Ecto neural progenitor cell (in vitro differentiated cells): Measurements from ENCODE around the gene KAT5.
"Not testable (repeated sequence)": the region's sequence is repeated elsewhere in the genome, so short reads cannot be mapped to it uniquely, and the experiment has no call there.

Source experiments
- DNase-seq: peaks from one replicate; pipeline ENCODE4 v3.0.0-alpha.2; 2018; ENCODE audit warnings: low spot score

Gene KAT5

GRCh38 chr11:65709661-65710060 is 2.4 kb upstream of the KAT5 start:
- no peak for DNase-seq

- DNase-seq = no peak
Measured at GRCh38 chr11:65710421-65710820, 1.6 kb upstream of the KAT5 start.

GRCh38 chr11:65712633-65713076 is 603 bp downstream of the KAT5 start:
- no peak for DNase-seq

- no peak for DNase-seq
Measured at GRCh38 chr11:65713212-65713969, 1.3 kb downstream of the KAT5 start.

- DNase-seq = no peak
Measured at GRCh38 chr11:65714433-65714832, 2.4 kb downstream of the KAT5 start.

GRCh38 chr11:65716302-65716701 is 4.2 kb downstream of the KAT5 start:
- no peak for DNase-seq

- DNase-seq = no peak
Measured at GRCh38 chr11:65716774-65717405, 4.8 kb downstream of the KAT5 start.

GRCh38 chr11:65717906-65718305 is 5.9 kb downstream of the KAT5 start:
- DNase-seq = no peak

- DNase-seq = no peak
Measured at GRCh38 chr11:65718531-65718930, 6.5 kb downstream of the KAT5 start.

- DNase-seq = no peak
Measured at GRCh38 chr11:65718964-65719492, 7.0 kb downstream of the KAT5 start.

GRCh38 chr11:65719871-65720210 is 7.8 kb downstream of the KAT5 start:
- no peak for DNase-seq

- peak; percentile 87 for DNase-seq
Measured at GRCh38 chr11:65720211-65720934, 8.3 kb downstream of the KAT5 start, which contains the start of gene RNASEH2C. TSS of gene RNASEH2C (minus strand) at chr11:65720798. CDS start at chr11:65720758, 40 bp downstream.

GRCh38 chr11:65722261-65722660 is 10.2 kb downstream of the KAT5 start:
- no peak for DNase-seq

- no peak for DNase-seq
Measured at GRCh38 chr11:65726660-65727059, 14.6 kb downstream of the KAT5 start.

- no peak for DNase-seq
Measured at GRCh38 chr11:65727865-65728264, 15.8 kb downstream of the KAT5 start.

GRCh38 chr11:65730461-65730860 is 18.4 kb downstream of the KAT5 start:
- no peak for DNase-seq

GRCh38 chr11:65735111-65735510 is 23.1 kb downstream of the KAT5 start:
- not testable (repeated sequence) for DNase-seq

- DNase-seq = no peak
Measured at GRCh38 chr11:65736810-65737209, 24.8 kb downstream of the KAT5 start.

- DNase-seq = no peak
Measured at GRCh38 chr11:65739022-65739421, 27.0 kb downstream of the KAT5 start.

- DNase-seq = no peak
Measured at GRCh38 chr11:65741185-65741584, 29.1 kb downstream of the KAT5 start.

GRCh38 chr11:65742353-65742752 is 30.3 kb downstream of the KAT5 start:
- DNase-seq = no peak

GRCh38 chr11:65743681-65744025 is 31.6 kb downstream of the KAT5 start:
- no peak for DNase-seq
